Activated naive CD4-positive, alpha-beta T cell treated with anti-CD3 and anti-CD28 coated beads, Interleukin-2, amount 50 U/mL, for 72 hours (primary cell): ENCODE results near the gene CALB2. TPM values are rescaled to one million over a fixed set of nuclear protein-coding genes. Genes with fewer than 3 reads are reported as not detected.
A peak's percentile ranks its signal among the peaks of the same experiment; 100 is the strongest.

ENCODE experiments used
- ATAC-seq, 2 donors: fragments of 150-1000 bp; cut with Tn5 transposase; 2 replicates each; pipeline ENCODE4 v1.10.0; 2021; ENCODE audit warnings: mild to moderate bottlenecking in 2 of 2, moderate library complexity in 2 of 2
- DNase-seq, 2 donors: peaks; one replicate each; pipeline ENCODE4 v3.0.0; 2021 to 2022; ENCODE audit warnings: low spot score in 2 of 2
- H3K27ac Mint-ChIP-seq, 2 donors: one replicate each; pipeline ENCODE4 v1.8.0; 2022; ENCODE audit warnings: mild to moderate bottlenecking in 2 of 2, mixed read lengths in 2 of 2
- H3K36me3 Mint-ChIP-seq, 2 donors: one replicate each; pipeline ENCODE4 v1.8.0; 2022; ENCODE audit warnings: mixed read lengths in 2 of 2
- H3K9me3 Mint-ChIP-seq, 2 donors: one replicate each; pipeline ENCODE4 v1.8.0; 2022; ENCODE audit warnings: mixed read lengths in 2 of 2
- total RNA-seq, 2 donors: library from RNA; stranded (reverse); gene quantifications; one replicate each; pipeline ENCODE4 v1.2.3, GENCODE V29; 2022

Gene CALB2
- total RNA-seq, 2 donors from 2014 or later: not detected

DNA sequence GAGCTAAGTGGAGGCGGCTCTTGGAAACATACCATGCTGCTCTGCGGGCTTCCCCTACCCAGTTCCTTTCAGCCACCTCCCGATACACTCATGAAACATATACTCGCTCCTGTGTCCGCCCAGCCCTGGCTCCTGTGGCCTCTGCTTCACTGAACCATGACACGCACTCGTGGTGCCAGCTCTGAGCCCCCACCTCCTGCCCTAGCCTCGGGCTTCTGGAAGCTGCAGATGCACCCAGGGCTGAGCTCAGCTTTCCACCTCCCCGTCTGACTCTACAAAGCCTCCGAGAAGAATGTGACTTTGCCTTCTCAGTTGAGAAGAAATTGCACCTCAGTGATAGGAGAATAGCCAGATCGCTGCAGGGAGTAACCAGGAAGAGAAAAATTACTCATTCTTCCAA is 11.0 kb downstream of the CALB2 start:
- DNase-seq (no peak), ATAC-seq (no peak)
- Mint-ChIP-seq H3K36me3 (no peaks in the 10 kb centered on the region), H3K27ac (no peak overlapping the region), H3K9me3 (no peaks in the 10 kb centered on the region)

DNA sequence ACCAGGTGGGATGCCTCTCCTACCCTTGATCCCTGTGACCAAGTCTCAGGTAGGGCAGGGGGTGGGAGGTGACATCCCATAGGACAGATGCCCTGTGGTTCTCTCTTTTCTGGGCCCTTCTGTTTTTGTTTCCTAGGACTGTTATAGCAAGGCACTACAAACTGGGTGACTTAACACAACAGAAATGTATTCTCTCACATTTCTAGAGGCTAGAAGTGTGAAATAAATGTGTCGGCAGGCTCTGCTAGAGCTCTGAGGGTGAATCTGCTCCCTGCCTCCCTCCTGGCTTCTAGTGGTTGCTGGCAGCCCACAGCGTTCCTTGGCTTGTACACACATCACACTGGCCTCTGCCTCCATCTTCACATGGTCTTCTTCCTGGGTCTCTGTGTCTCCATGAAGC is 12.7 kb downstream of the CALB2 start:
- Mint-ChIP-seq H3K9me3 (peaks cover 0 to under 1% of the 10 kb centered on the region in 2 donors), H3K36me3 (no peaks in the 10 kb centered on the region), H3K27ac (peak overlapping the region in 1 of 2 donors; percentile 22)
- DNase-seq: no peak
- no peak for ATAC-seq

DNA sequence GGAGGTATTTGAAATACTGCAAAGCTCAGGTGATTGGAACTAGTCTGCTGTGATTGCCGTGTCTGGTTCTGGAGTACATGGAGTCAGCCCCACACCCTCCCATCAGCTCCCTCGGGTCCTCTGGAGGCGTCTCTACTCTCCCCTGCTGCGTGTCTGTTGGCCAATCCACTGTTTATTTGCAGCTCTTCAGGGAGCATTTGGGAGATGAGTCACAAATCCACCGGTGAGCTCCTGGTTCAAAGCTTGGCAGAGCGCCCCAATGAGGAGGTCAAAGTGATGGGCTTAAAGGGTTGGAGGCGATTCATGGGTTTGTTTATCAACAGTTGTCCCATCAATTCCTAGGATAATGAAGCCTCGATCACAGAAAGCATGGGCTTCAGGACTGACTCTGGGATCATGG is 14.6 kb downstream of the CALB2 start:
- H3K36me3 Mint-ChIP-seq: no peaks in the 10 kb centered on the region
- no peak overlapping the region for H3K27ac Mint-ChIP-seq
- ATAC-seq (no peak), DNase-seq (no peak)
- H3K9me3 Mint-ChIP-seq: peaks cover 0 to 4% of the 10 kb centered on the region in 2 donors

DNA sequence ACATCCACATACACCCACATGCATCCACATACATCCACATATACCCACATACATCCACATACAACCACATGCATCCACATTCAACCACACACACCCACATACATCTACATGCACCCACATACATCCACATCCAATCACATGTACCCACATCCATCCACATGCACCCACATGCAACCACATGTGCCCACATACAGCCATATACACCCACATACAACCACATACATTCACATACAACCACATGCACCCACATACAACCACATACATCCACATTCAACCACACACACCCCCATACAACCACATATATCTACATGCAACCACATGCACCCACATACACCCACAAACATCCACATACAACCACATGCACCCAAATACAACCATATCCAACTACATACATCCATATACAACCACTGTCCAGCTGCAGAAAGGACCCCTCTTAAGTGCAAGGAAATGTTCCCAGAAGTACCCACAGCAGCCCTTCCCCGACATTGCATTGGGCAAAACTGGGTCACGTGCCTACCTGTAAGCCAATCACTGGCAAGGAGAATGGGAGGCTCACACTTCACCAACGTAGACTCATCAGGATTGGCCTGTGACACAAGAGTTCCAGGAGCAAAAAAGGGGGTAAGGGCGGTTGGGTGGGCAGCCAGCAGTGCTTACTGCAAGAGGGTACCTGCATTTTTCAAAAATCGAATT is 18.1 kb downstream of the CALB2 start:
- no peak for DNase-seq
- Mint-ChIP-seq H3K36me3 (no peaks in the 10 kb centered on the region), H3K9me3 (peaks cover 0 to 4% of the 10 kb centered on the region in 2 donors), H3K27ac (no peak overlapping the region)
- no peak for ATAC-seq

DNA sequence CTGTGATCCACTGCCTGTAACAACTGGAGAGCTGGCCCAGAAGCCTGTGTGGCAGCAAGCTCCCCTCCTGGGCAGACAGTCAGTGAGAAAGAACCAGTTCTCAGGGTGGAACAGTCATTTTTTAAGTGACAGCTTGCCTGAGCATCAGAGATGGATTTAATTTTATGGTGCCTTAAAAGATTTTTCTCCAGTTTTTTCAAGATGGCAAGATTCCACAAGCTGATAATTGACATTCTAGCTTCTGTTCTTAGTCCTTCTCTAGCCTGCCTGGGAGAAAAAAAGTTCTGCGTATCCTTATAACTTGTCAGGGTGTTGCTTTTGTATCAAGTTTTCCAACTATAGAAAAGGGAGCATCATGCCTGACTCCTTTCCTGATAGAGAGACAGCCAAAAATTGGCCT is 21.2 kb downstream of the CALB2 start:
- Mint-ChIP-seq H3K9me3 (peaks cover 0 to 4% of the 10 kb centered on the region in 2 donors), H3K27ac (no peak overlapping the region), H3K36me3 (no peaks in the 10 kb centered on the region)
- no peak for DNase-seq
- no peak for ATAC-seq

DNA sequence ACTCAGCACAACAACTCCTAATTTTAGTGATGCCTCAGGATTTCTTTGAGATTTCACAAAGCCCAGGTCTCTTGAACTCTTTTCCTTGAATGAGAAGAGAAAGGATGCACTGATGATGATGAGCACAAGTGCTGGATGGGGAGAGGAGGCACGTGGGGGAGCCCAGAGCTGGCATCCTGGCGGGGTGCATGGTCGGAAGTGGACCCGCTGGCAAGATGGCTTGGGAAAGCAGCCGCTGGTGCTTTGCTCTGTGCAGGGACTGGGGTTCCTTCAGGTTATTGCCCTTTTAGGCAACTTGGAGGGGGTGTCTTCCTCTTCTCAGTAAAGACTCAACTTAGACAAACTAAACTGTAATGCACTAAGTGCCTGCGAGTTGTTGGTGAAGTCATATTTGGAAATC is 22.3 kb downstream of the CALB2 start:
- no peaks in the 10 kb centered on the region for H3K36me3 Mint-ChIP-seq
- ATAC-seq (no peak), DNase-seq (no peak)
- H3K27ac Mint-ChIP-seq: no peak overlapping the region
- H3K9me3 Mint-ChIP-seq: peaks cover 0 to 4% of the 10 kb centered on the region in 2 donors

DNA sequence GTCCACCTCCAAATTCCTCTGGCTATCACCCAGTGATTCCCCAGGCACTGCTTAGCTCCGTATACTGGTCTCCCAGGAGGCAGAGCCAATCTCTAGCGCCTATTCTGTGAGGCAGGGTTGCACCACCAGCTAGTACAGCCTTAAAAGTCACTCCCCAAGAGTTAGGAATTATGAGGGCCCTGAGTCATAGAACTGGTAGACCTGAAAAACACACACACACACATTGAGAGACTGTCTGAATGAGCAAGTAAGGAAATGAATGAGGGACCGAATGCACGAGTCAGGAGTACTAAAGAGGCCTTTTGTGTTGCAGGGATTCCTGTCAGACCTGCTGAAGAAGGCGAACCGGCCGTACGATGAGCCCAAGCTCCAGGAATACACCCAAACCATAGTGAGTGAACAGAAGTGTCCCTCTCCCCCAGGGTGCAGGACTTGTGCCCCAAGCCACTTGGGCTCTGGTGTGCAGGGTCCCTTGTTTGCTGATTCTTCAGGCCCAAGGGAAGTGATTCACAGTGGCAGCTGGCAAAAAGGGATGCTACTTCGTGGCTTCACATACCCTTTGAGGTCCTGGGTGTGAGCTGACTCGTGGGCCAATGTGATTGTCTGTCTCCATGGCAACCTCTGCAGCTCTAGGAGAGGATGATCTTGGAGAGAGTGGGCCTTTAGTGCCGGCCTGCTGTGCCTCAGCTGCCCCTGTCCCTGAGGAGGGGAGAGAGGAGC is 24.7 kb downstream of the CALB2 start:
- Mint-ChIP-seq H3K27ac (no peak overlapping the region), H3K9me3 (no peaks in the 10 kb centered on the region), H3K36me3 (no peaks in the 10 kb centered on the region)
- DNase-seq: peak in 1 of 2 donors; percentile 8
- peak; percentile 24 to 84 for ATAC-seq

DNA sequence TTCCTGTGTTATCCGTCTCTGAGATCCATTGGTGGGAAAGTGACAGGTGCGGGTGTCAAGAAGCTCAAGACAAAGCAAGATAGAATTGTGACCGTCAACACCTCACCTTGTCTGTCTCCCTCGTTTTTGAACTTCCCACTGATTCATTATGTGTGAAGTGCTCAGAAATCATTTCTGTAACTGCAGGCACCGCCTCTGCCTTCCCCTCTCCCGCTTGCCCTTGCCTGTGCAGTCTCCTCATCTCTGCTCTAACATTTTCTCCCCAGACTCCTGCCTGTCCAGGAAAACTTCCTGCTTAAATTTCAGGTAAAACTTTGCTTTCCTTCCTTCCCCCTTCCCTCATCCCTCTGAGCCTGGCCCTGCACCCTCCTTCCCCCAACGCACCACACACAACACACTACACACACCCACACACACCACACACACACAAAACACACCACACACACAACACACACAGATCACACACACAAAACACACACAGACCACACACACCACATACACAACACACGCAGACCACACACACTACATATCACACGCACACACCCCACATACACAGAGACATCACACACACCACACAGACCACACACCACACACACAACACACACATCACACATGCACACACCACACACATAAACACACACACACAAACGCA is 25.7 kb downstream of the CALB2 start:
- no peak for DNase-seq
- Mint-ChIP-seq H3K36me3 (no peaks in the 10 kb centered on the region), H3K27ac (peak overlapping the region in 1 of 2 donors; percentile 4), H3K9me3 (no peaks in the 10 kb centered on the region)
- peak in 1 of 2 donors; percentile 51 for ATAC-seq

DNA sequence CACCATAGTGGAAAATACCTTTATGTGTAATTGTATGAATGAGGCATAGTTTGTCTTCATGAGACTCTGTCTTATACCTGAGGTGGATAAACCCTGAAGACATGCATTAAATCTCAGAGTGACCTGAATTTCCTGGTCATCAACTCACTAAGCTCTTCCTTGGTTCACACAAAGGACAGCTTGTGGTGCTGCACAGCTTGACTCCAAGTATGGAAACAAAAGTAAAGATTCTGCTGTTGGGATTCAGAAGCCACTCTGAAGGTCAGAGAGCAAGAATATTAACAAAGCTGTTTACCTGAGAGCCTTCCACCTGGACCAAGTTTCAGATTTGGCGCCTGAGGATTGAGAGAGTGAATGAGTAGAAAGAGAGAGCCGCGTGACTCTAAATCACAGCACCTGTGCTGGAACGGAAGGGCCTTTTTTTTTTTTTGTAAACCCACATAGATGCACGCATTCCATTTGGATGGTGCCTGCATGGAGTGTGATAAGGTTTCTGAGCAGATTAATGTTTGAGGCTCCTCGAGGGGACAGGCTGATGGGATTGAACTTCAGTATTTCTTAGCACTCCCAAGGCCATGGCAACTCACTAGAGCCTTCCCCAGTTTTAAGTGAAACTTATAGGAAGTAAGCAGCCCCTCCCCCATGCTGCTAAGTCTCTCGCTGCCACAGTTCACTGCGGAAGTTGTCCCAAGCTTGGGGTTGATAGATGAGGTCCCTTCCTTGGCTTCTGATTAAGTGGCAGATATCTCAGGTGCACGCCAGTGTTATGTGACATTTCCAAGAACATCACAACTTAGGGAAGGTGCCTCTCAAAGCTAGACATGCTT is 28.7 kb downstream of the CALB2 start:
- no peak for ATAC-seq
- H3K27ac Mint-ChIP-seq: peak overlapping the region in 1 of 2 donors; percentile 45
- no peaks in the 10 kb centered on the region for H3K36me3 Mint-ChIP-seq
- DNase-seq: no peak
- no peaks in the 10 kb centered on the region for H3K9me3 Mint-ChIP-seq

DNA sequence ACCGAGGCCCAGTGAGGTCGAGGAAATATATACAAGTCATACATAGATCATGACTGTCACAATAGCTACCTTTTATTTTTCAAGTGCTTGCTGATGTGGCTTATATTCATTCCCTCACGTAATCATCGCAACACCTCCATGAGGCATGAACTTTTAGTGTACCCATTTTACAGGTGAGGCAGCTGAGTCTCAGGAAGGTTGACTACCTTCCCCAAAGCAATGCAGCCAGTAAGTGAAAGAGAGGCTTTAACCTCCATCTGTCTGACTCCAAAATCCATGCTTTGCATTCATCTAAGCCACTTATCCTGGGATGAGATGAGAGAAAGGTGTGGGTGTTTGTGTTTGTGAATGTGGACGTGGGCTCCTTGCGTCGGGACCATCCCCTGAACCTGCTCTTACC is 30.8 kb downstream of the CALB2 start:
- Mint-ChIP-seq H3K27ac (no peak overlapping the region), H3K9me3 (no peaks in the 10 kb centered on the region), H3K36me3 (no peaks in the 10 kb centered on the region)
- no peak for ATAC-seq
- DNase-seq: no peak

DNA sequence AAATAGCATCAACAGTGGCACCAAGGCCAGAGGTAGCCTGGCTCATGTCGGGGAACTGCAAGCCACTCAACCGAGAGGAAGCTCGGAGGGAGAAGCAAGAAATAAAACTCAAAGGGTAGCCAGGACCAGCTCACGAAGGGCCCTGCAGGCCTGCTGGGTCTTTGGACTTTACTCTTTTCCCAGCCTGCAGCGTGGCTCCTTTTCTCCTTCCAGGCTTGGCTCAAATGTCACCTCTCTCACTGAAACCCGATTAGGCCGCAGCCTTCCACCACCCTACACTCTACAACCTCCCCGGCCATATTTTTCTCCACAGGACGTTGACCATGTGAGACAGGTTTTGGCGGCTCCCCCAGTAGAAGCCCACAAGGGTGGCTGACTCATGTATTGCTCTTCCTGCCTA is 38.1 kb downstream of the CALB2 start:
- ATAC-seq: no peak
- Mint-ChIP-seq H3K27ac (no peak overlapping the region), H3K9me3 (no peaks in the 10 kb centered on the region), H3K36me3 (no peaks in the 10 kb centered on the region)
- DNase-seq: no peak

DNA sequence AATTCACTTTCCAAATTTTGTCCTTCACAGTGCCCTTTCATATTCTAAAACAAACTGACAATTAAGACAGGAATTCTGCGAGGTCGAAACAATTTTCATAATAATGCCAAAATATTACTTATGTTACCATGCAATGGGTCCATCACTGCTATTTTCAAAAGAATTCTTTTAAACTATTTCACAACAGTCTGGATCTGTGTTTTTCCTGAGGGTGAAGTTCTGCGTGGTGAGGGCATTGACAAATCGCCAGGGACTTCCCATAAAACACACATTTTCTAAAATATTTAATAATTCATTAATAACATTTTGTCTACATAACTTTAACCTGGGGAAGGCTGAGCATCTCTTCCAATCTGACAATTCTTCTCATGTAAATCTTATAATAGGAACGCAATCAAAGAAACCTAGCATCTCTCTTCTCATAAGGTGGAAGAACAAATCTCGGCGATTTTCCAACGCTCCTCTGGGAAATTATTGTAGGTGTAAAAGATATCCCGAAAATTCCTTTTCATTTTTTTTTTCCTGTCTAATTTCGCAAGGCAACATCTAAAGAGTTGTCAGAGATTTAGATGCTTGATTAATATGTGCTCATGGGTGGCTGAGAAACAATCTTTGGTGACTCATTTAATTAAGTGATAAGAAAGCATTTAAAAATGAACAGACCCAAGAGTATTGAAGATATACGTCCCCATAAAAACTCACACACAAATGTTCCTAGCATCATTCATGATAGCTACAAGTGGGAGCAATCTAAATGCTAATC is 41.5 kb downstream of the CALB2 start:
- no peak for DNase-seq
- Mint-ChIP-seq H3K27ac (no peak overlapping the region), H3K9me3 (peaks cover 0 to 5% of the 10 kb centered on the region in 2 donors), H3K36me3 (peaks cover 0 to 7% of the 10 kb centered on the region in 2 donors)
- ATAC-seq: no peak

DNA sequence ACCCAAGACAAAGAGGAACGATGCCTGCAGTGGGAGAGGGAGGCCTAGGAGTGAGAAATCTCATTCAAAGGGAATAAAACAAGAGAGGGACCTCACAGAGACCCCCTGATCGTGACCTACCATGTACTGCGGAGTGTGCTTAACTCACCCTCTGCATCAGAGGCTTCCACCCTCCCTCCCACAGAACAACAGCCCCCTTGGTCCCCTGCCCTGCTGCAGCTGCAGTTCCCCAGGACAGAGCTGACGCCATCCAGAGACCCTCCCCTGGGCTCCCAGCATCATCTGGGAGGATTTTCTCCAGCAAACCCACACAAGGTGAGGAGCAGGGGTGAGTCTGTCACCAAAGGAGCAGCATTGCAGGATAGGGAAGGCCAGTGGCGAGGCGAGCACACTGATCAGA is 43.5 kb downstream of the CALB2 start:
- ATAC-seq (no peak), DNase-seq (no peak)
- peaks cover 0 to 7% of the 10 kb centered on the region in 2 donors for H3K36me3 Mint-ChIP-seq
- peaks cover 0 to 5% of the 10 kb centered on the region in 2 donors for H3K9me3 Mint-ChIP-seq
- H3K27ac Mint-ChIP-seq: no peak overlapping the region

DNA sequence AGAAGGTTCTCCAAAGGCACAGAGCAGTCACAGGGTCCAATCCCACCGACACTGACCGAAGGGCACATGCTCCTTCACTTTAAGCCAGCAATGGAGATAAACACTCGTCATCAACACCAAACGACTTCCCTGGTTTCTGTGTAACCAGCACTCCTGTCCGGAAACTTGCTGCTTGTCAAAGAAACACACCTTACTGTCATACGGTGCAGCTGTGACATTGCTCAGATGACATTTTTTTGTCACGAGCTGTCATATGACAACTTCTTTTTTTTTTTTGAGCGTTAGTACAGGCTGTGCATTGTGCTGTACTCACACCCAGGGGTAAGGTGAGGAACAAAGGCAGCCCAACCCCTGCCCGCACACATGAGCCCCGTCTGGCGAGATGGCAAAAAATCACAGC is 44.2 kb downstream of the CALB2 start:
- Mint-ChIP-seq H3K9me3 (peaks cover 0 to 5% of the 10 kb centered on the region in 2 donors), H3K36me3 (peaks cover 0 to 7% of the 10 kb centered on the region in 2 donors), H3K27ac (no peak overlapping the region)
- no peak for DNase-seq
- ATAC-seq: no peak

DNA sequence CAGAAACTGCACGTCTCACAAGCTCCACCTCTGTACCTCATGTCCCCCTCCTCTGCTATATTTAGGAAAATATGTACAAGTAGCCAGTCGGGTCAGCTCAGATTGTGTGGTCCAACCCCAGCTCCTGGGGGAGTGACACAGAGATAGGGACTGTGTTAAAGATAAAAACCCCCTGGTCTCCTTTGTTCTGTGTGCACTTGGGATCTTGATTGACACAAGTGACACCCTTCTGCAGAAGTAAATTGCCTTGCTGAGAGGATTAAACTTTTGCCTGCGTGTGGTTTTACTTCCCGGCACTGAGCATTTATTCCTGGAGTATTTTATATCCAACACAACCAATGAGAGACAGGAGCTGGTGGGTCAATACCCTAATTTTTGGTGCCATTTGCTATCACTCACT is 45.8 kb downstream of the CALB2 start:
- ATAC-seq (no peak), DNase-seq (no peak)
- peaks cover 0 to 7% of the 10 kb centered on the region in 2 donors for H3K36me3 Mint-ChIP-seq
- peaks cover 0 to 5% of the 10 kb centered on the region in 2 donors for H3K9me3 Mint-ChIP-seq
- no peak overlapping the region for H3K27ac Mint-ChIP-seq

DNA sequence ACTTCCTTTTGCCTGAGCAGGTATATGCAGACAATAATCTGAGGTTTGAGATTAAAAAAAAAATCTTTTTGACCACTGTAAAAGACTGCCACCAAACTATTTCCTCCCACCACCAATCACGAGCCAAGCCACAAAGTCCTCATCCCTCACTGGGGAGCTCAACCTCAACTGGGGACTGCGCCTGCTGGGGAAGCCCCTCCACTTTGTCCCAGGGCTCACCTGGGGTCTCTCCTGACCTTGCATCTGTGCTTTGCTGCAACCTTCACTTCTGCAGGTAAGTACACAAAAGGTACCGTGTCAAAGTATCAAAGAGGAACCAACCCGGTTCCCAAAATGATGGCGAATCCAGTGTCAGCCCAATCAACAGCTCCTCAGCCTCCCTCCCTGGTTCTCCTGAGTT is 47.8 kb downstream of the CALB2 start:
- Mint-ChIP-seq H3K9me3 (peaks cover 0 to 5% of the 10 kb centered on the region in 2 donors), H3K27ac (no peak overlapping the region), H3K36me3 (peaks cover 0 to 7% of the 10 kb centered on the region in 2 donors)
- ATAC-seq (no peak), DNase-seq (no peak)
